Middle frontal gyrus (tissue), 1 donor: ENCODE results near the gene HDAC11.
"Not testable (repeated sequence)": the region's sequence is repeated elsewhere in the genome, so short reads cannot be mapped to it uniquely, and the experiment has no call there.

Experiments used
- DNase-seq: peaks from one replicate; pipeline ENCODE4 v3.0.0-alpha.2; 2015; ENCODE audit warnings: low spot score; ENCODE audit errors: extremely low spot score

The HDAC11 gene, protein sequence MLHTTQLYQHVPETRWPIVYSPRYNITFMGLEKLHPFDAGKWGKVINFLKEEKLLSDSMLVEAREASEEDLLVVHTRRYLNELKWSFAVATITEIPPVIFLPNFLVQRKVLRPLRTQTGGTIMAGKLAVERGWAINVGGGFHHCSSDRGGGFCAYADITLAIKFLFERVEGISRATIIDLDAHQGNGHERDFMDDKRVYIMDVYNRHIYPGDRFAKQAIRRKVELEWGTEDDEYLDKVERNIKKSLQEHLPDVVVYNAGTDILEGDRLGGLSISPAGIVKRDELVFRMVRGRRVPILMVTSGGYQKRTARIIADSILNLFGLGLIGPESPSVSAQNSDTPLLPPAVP

DNA sequence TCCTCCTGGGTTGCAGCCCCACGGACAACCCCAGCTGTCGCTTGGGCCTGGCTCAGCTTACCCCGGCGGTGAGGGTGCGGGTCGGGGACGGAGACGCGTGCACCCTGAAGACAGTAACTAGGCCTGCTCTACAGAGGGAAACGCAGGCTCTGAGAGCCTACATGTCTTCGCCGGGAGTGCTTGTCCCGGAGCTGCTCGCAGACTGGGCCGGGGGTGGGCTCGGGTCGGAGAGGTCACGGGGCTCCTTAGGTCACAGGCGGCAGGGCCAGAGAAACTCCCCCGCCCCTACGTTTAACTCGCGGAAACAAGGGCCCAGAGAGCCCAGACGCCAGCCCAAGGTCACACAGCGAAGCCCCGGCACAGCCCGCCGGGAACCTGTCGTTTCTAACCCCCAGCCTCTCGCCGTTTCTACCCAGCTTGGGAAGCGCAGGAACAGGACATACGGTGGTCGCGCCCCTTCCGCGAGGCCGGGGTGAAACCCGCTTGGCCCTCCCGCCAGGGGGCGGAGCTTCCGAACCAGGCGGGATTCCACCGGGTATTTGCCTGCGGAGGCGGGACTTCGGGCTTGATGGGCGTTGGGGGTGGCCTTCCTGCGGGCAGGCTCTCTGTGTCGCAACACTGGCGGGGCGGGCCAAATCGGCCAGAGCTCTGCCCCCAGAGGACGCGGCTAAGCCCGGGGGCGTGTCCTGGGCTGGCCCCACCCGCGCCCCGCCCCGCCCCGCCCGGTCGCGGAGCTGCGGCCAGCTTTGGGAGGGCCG, at the start of gene HDAC11:
TSS of gene HDAC11 (plus strand) at position 725 of the 758 bp plus-strand sequence. CDS start 42 bp downstream, outside the sequence.
- DNase-seq: peak; percentile 99

- not testable (repeated sequence) for DNase-seq
Observed at GRCh38 chr3:13430411-13430875, 49.7 kb upstream of the HDAC11 start.

GRCh38 chr3:13432093-13432492, 48.0 kb upstream of the HDAC11 start:
- DNase-seq: no peak

DNA sequence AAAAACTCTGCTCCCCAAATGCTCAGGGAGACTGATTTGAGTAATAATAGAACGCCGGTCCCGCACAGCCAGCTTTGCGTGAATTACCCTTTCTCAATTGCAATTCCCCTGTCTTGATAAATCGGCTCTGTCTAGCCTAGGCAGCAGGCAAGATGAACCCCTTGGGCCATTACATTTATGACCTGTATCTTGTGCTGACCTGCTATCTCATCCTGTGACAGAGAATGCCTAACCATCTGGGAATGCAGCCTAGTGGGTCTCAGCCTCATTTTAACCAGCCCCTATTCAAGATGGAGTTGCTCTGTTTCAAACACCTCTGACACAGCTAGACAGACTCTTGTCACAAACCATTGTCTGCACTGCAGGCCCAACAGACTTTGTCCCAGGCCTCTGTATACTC, 46.2 kb upstream of the HDAC11 start:
- DNase-seq: no peak

DNA sequence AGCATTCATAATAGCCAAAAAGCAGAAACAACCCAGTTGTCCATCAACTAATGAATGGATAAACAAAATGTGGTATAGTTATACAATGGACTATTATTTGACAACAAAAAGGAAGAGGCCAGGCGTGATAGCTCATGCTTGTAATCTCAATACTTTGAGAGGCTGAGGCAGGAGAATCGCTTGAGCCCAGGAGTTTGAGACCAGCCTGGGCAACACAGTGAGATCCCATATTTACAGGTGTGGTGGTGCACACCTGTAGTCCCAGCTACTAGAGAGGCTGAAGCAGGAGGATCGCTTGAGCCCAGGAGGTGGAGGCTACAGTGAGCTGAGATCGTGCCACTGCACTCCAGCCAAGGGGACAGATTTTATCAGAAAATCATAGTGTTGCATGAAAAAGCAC, 43.9 kb upstream of the HDAC11 start:
- not testable (repeated sequence) for DNase-seq

- no peak for DNase-seq
Observed at GRCh38 chr3:13440204-13440817, 39.8 kb upstream of the HDAC11 start.

DNA sequence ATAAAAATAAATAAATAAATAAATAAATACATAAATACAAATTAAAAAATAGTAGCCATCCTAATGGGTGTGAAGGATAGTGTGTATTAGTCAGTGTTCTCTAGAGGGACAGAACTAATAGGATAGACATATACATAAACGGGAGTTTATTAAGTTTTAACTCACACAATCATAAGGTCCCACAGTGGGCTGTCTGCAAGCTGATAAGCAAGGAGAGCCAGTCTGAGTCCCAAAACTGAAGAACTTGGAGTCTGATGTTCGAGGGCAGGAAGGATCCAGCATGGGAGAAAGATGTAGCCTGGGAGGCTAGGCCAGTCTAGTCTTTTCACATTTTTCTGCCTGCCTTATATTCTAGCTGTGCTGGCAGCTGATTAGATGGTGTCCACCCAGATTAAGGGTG, 37.2 kb upstream of the HDAC11 start:
- DNase-seq: not testable (repeated sequence)

GRCh38 chr3:13451301-13451673, 28.8 kb upstream of the HDAC11 start:
- DNase-seq: no peak

GRCh38 chr3:13452490-13453335, 27.4 kb upstream of the HDAC11 start:
- DNase-seq: peak; percentile 76

- DNase-seq: no peak
Observed at GRCh38 chr3:13455644-13456043, 24.5 kb upstream of the HDAC11 start.

- DNase-seq: no peak
Observed at GRCh38 chr3:13457593-13457992, 22.5 kb upstream of the HDAC11 start.

DNA sequence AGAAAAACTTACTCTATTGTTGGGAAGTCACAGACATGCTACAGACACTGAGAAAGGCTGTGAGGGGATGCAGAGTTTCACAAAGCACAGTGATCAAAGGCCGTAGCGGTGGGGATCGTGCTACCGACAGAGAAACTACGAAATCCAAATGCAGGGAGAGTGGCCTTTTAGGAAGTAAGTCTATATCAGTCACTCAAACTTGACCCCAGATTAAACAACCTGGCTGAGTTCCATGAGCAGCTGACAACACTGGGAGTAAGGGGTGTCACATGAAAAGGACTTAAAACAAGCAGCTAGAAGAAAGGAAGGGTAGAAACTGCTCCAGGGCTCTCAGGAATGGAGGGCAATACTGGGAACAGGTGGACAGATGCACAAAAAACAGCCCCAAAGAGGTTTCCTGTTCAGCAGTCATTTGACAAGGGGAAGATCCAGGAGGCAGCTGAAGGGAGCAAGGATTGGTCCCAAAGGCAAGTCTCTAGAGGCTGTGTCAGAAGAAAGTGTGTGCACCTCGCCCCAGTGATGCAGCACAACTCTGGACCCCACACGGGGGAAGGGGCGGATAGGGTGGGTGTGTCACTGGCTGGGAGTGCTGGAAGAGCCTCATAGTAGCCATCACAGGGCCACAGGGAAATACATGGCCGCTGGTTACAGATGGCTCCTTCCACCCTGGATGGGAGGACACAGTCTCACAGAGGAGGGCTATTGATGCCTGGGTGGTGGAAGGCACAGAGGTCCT, 20.3 kb upstream of the HDAC11 start:
- no peak for DNase-seq

- no peak for DNase-seq
Observed at GRCh38 chr3:13460341-13460736, 19.8 kb upstream of the HDAC11 start.

GRCh38 chr3:13461169-13462124, 18.7 kb upstream of the HDAC11 start:
- DNase-seq: no peak

DNA sequence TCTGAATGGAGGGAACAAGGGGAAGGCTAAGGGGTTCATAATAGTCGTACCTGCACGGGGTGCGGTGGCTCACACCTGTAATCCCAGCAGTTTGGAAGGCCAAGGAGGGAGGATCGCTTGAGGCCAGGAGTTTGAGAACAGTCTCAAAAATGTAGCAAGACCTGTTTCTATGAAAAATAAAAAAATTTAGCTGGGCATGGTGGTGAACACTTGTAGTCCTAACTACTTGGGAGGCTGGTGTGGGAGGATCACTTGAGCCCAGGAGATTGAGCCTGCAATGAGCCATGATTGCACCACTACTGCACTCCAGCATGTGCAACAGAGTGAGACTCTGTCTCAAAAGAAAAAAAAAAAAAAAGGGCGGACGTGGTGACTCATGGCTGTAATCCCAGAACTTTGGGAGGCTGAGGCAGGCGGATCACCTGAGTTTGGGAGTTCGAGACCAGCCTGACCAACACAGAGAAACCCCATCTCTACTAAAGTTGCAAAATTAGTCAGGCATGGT, 17.9 kb upstream of the HDAC11 start:
- no peak for DNase-seq

- DNase-seq: no peak
Observed at GRCh38 chr3:13462822-13463221, 17.3 kb upstream of the HDAC11 start.

DNA sequence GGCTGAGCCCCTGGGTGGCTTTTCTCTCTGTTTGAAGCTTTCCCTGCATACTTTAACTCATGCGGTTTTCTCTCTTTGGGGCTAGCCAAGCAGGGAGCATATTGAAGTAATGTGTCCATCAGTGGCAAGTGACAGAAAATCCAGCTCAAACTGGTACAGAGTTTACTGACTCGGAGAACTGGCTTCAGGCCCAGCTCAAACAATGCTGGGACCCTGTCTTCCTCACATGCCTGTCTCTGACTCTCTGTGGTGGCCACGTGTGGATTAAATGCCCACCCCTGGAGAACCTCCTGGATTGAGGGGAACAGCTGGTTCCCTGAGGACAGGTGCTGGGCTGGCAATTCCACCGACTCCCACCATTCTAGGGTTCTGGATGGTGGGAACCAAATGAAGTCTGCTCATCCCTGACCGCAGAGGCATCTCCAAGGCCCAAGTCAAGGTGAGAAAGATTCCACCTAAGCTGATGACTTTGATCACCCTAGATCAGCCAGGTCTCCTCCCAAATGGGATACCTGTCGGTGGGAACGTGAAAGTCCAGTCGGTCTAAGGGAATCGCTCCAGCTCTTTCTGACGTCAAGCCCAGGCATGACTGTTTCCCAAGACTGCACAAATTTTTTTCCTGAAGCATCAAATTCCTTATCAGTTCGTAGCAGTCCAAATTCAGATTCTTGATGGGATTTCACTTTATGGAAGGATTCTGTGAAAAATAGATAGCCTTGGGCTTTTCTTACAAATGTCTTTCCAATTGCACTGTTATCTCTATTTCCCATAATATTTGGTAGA, 16.3 kb upstream of the HDAC11 start:
- no peak for DNase-seq

DNA sequence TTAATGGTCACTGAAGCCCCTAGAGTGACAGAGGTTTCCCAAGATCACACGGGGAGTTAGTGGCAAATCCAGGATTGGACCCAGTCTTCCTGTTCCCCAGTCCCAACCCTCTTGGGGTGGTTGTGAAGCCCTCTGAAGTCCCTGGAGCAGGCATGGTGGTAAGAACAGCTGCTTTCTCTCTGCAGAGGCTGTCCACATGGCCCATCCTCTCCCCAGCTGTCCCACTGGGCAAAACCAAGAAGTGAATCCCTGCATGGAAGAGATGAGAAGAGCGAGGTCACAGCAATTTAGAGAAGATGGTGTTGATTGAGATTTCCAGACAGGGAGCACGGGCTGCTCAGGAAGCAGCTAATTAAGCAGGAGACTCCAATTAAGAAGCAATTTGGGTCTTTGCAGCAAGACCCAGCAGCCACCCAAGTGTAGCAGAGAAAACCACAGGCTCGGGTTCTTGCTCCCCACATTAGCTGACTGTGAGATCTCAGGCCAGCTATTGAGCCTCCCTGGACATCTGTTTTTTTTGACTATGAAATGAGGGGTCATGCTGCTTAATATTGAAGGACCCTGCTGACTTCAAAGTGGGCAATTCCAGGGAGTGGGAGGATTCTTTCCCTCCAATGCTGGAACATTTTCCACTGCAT, 14.8 kb upstream of the HDAC11 start:
- DNase-seq: no peak
